Measurements from ENCODE around the gene ABHD17A. TPM values are rescaled to one million over a fixed set of nuclear protein-coding genes. Genes with fewer than 3 reads are reported as not detected.

ABHD17A gene
- total and polyA plus RNA-seq, 9 of the 15 experiments (the other 6 are each of a cell fraction or from before 2014, with no cell fraction given) = 0.04 to 135 (median 21.8) TPM; not detected in 1

DNA sequence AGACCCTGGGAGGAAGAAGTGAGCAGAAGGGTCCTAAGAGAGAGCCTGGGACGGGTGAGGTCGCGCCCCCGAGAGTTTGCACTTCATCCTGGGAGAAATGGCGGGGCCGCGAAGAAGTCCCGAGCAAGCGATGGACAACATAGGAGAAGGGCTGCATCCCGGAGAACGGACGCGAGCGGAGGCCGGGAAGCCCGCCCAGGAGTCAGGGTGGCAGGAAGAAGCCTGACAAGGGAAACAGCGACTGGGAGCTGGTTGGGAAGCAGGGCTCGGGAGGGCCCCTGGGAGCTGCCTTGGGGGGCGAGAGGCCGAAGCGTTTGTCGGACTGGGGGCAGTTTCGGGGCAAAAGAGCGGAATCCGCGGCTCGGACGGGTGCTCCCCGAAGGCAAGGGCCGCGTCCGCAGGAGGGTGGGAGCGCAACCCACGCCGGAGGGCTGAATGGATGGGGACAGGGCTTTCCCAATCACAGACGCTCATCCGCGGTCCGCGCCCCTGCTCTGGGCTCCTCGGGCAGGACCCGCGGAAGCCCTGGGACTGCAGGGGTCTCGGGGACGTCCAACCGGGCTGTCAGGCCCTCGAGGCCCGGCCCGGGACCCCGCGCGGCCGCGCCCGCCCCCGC, 469 bp downstream of the ABHD17A start (continued):
- TF ChIP-seq CCNT2 (IDR thresholded peaks at IDR 0.05; ENCODE audit: borderline replicate concordance, extremely low read depth, insufficient read length, low read depth, low read length) = peak; percentile 29
- TF ChIP-seq NFXL1 (CRISPR knock-in tag; IDR thresholded peaks at IDR 0.05) = no peak
- peak; percentile 24; the same call in 1 of the 2 replicates for TF ChIP-seq PHF8 (IDR thresholded peaks at IDR 0.05; ENCODE audit: borderline replicate concordance, low read length)
- TF ChIP-seq, protein P1, sequence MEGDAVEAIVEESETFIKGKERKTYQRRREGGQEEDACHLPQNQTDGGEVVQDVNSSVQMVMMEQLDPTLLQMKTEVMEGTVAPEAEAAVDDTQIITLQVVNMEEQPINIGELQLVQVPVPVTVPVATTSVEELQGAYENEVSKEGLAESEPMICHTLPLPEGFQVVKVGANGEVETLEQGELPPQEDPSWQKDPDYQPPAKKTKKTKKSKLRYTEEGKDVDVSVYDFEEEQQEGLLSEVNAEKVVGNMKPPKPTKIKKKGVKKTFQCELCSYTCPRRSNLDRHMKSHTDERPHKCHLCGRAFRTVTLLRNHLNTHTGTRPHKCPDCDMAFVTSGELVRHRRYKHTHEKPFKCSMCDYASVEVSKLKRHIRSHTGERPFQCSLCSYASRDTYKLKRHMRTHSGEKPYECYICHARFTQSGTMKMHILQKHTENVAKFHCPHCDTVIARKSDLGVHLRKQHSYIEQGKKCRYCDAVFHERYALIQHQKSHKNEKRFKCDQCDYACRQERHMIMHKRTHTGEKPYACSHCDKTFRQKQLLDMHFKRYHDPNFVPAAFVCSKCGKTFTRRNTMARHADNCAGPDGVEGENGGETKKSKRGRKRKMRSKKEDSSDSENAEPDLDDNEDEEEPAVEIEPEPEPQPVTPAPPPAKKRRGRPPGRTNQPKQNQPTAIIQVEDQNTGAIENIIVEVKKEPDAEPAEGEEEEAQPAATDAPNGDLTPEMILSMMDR (IDR thresholded peaks at IDR 0.05 in 2 of 3, conservative IDR thresholded peaks at IDR 0.05 in 1 of 3; ENCODE audit: insufficient read depth in 2 of 3, low read depth in 1 of 3, low read length in 3 of 3) = no peak
- no peak for TF ChIP-seq ZNF124 (CRISPR knock-in tag; IDR thresholded peaks at IDR 0.05)
- no peak for TF ChIP-seq SRSF7 (optimal IDR thresholded peaks at IDR 0.05; ENCODE audit: low read depth, low read length)

- intact Hi-C loops (cut with micrococcal nuclease) = no loop called here
- DNase-seq (ENCODE audit: extremely low read depth in 1 of 4, low spot score in 3 of 4) (peak; percentile 21 to 45 (median 22)), ATAC-seq (peak; percentile 44), FAIRE-seq (peak; percentile 56)
- 1% methylated on average over 11 of the region's 11 CpGs for WGBS (ENCODE audit: insufficient coverage, low coverage, missing lambda C conversion rate)
- Histone ChIP-seq H4K20me1 (replicated peaks; ENCODE audit: control insufficient read depth, insufficient read depth, low read length) (peaks cover 37% of the 10 kb centered on the region; the same call in 1 of the 2 replicates), H3K36me3 (ENCODE audit: control insufficient read depth, insufficient read depth, low read length) (peaks cover 27% of the 10 kb centered on the region; the same call in 2 of the 3 replicates), H3K27me3 (ENCODE audit: control insufficient read depth in 2 of 2, insufficient read depth in 2 of 2, low read length in 2 of 2) (no peaks in the 10 kb centered on the region), H3K4me1 (replicated peaks in 1 of 2; ENCODE audit: control insufficient read depth in 2 of 2, insufficient read depth in 2 of 2, low read length in 2 of 2) (peaks cover 31 to 77% of the 10 kb centered on the region in 2 experiments), H3K4me2 (ENCODE audit: insufficient read depth, low read length) (peak overlapping the region; percentile 90), H3K79me2 (ENCODE audit: control insufficient read depth, insufficient read depth, low read length) (peaks cover 46% of the 10 kb centered on the region), H3K9me3 (replicated peaks; ENCODE audit: control insufficient read depth, insufficient read depth, low read depth, low read length) (no peaks in the 10 kb centered on the region), H3K27ac (ENCODE audit: extremely low read depth, low read depth, low read length) (peak overlapping the region; percentile 74; the same call in 2 of the 3 replicates), H3K9me1 (ENCODE audit: control insufficient read depth, insufficient read depth, low read length) (peaks cover 14% of the 10 kb centered on the region), H3K9ac (ENCODE audit: insufficient read depth in 1 of 2, low read depth in 2 of 2, low read length in 2 of 2) (peak overlapping the region; percentile 89 to 99), H2AFZ (ENCODE audit: low read depth, low read length) (no peak overlapping the region), H3K4me3 (peak overlapping the region; percentile 91)
- ChIA-PET POLR2A (interaction anchor here (0.9 to 2.1 kb wide), 5 partner anchors 9 to 20 kb away, joined by 3 to 8 read pairs (median 5); no protein-coding TSS in a partner anchor), CTCF (ENCODE audit: low intra/inter-chr PET ratio) (no interaction called here)
- in situ Hi-C loops (cut with MboI) = no loop called here
- BruUV-seq (replicated peaks) = no TSS peak
- TF ChIP-seq XRCC5 (IDR thresholded peaks at IDR 0.05; ENCODE audit: low read depth, low read length) (0 out of 2 replicates have a peak, but pooled peaks have one; percentile 21), TCF3 (CRISPR knock-in tag; IDR thresholded peaks at IDR 0.05) (no peak), YY1 (IDR thresholded peaks at IDR 0.05; ENCODE audit: borderline replicate concordance in 1 of 3, control insufficient read depth in 1 of 3, extremely low read depth in 1 of 3, insufficient read depth in 3 of 3, insufficient read length in 1 of 3, insufficient replicate concordance in 2 of 3, low read depth in 1 of 3, low read length in 2 of 3) (peak in 2 of 3 experiments; percentile 1 to 35), SNRNP70 (optimal IDR thresholded peaks at IDR 0.05; ENCODE audit: low read depth, low read length) (no peak), PTRF (tag; IDR thresholded peaks at IDR 0.05) (no peak)
- TF ChIP-seq, protein P2, sequence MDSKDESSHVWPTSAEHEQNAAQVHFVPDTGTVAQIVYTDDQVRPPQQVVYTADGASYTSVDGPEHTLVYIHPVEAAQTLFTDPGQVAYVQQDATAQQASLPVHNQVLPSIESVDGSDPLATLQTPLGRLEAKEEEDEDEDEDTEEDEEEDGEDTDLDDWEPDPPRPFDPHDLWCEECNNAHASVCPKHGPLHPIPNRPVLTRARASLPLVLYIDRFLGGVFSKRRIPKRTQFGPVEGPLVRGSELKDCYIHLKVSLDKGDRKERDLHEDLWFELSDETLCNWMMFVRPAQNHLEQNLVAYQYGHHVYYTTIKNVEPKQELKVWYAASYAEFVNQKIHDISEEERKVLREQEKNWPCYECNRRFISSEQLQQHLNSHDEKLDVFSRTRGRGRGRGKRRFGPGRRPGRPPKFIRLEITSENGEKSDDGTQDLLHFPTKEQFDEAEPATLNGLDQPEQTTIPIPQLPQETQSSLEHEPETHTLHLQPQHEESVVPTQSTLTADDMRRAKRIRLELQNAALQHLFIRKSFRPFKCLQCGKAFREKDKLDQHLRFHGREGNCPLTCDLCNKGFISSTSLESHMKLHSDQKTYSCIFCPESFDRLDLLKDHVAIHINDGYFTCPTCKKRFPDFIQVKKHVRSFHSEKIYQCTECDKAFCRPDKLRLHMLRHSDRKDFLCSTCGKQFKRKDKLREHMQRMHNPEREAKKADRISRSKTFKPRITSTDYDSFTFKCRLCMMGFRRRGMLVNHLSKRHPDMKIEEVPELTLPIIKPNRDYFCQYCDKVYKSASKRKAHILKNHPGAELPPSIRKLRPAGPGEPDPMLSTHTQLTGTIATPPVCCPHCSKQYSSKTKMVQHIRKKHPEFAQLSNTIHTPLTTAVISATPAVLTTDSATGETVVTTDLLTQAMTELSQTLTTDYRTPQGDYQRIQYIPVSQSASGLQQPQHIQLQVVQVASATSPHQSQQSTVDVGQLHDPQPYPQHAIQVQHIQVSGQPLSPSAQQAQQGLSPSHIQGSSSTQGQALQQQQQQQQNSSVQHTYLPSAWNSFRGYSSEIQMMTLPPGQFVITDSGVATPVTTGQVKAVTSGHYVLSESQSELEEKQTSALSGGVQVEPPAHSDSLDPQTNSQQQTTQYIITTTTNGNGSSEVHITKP (IDR thresholded peaks at IDR 0.05; ENCODE audit: partially characterized antibody) = no peak
These were observed 991 bp downstream of the ABHD17A start for GRCh38 chr19:1884291-1884718.

Data from K562 (cell line).